H9 (cell line): Measurements from ENCODE around the gene FGR. TPM values are rescaled to one million over a fixed set of nuclear protein-coding genes. Genes with fewer than 3 reads are reported as not detected.

Experiments
- DNase-seq: peaks from one replicate; pipeline ENCODE4 v3.0.0-alpha.2; 2017
- H2AFZ ChIP-seq: one replicate; pipeline ENCODE4 v1.6.1; 2013; ENCODE audit warnings: mild to moderate bottlenecking, low read length, control low read depth, moderate library complexity
- H2AK5ac ChIP-seq: 2 replicates; pipeline ENCODE4 v1.6.1; 2013; ENCODE audit warnings: low read length, control low read depth, mixed read lengths; ENCODE audit not compliant: insufficient read length
- H2BK120ac ChIP-seq: one replicate; pipeline ENCODE4 v1.6.1; 2013; ENCODE audit warnings: low read depth, mild to moderate bottlenecking, low read length, control low read depth, inconsistent platforms; ENCODE audit not compliant: poor library complexity, severe bottlenecking
- H2BK12ac ChIP-seq: 2 replicates; pipeline ENCODE4 v1.6.1; 2013; ENCODE audit warnings: low read length, control low read depth, mixed read lengths, low read depth; ENCODE audit not compliant: insufficient read length
- H2BK15ac ChIP-seq: 2 replicates; pipeline ENCODE4 v1.6.1; 2013; ENCODE audit warnings: low read depth, low read length, control low read depth
- H2BK20ac ChIP-seq: one replicate; pipeline ENCODE4 v1.6.1; 2013; ENCODE audit warnings: low read depth, mild to moderate bottlenecking, low read length, control low read depth, inconsistent platforms; ENCODE audit not compliant: poor library complexity, severe bottlenecking
- H2BK5ac ChIP-seq: 2 replicates; pipeline ENCODE4 v1.6.1; 2013; ENCODE audit warnings: low read length, control low read depth, mixed read lengths; ENCODE audit not compliant: insufficient read length
- H3K14ac ChIP-seq: 2 replicates; pipeline ENCODE4 v1.6.1; 2013; ENCODE audit warnings: low read length, control low read depth; ENCODE audit not compliant: insufficient read depth
- H3K18ac ChIP-seq: 2 replicates; pipeline ENCODE4 v1.6.1; 2013; ENCODE audit warnings: low read depth, mild to moderate bottlenecking, mixed read lengths, low read length, control low read depth; ENCODE audit not compliant: insufficient read length
- H3K23ac ChIP-seq: 2 replicates; pipeline ENCODE4 v1.6.1; 2013; ENCODE audit warnings: low read length, control low read depth, mixed read lengths, low read depth; ENCODE audit not compliant: insufficient read length
- H3K23me2 ChIP-seq: 2 replicates; pipeline ENCODE4 v1.6.1; 2013; ENCODE audit warnings: low read depth, mild to moderate bottlenecking, mixed read lengths, low read length, control low read depth; ENCODE audit not compliant: insufficient read length, poor library complexity, severe bottlenecking
- H3K27ac ChIP-seq: 2 replicates; pipeline ENCODE4 v1.5.1; 2013; ENCODE audit warnings: low read length, control low read depth, mixed read lengths, low read depth; ENCODE audit not compliant: insufficient read length
- H3K27me3 ChIP-seq: 2 replicates; pipeline ENCODE4 v1.6.1; 2013; ENCODE audit warnings: low read length, control low read depth, inconsistent platforms; ENCODE audit not compliant: insufficient read depth
- H3K4ac ChIP-seq: 2 replicates; pipeline ENCODE4 v1.6.1; 2013; ENCODE audit warnings: low read depth, mild to moderate bottlenecking, control low read depth, inconsistent platforms, low read length, moderate library complexity
- H3K4me1 ChIP-seq: 2 replicates; pipeline ENCODE4 v1.6.1; 2013; ENCODE audit warnings: low read length, control low read depth, inconsistent platforms; ENCODE audit not compliant: insufficient read depth
- H3K4me2 ChIP-seq: 2 replicates; pipeline ENCODE4 v1.6.1; 2013; ENCODE audit warnings: low read length, control low read depth, mixed read lengths; ENCODE audit not compliant: insufficient read length, insufficient read depth
- H3K56ac ChIP-seq: 2 replicates; pipeline ENCODE4 v1.6.1; 2013; ENCODE audit warnings: low read depth, mild to moderate bottlenecking, mixed read lengths, low read length, control low read depth; ENCODE audit not compliant: insufficient read length
- H3K79me1 ChIP-seq: 2 replicates; pipeline ENCODE4 v1.6.1; 2013; ENCODE audit warnings: low read depth, mild to moderate bottlenecking, moderate library complexity, low read length, control low read depth, inconsistent platforms; ENCODE audit not compliant: insufficient read depth, poor library complexity, severe bottlenecking
- H3K79me2 ChIP-seq: 2 replicates; pipeline ENCODE4 v1.6.1; 2013; ENCODE audit warnings: low read length, control low read depth, inconsistent platforms; ENCODE audit not compliant: insufficient read depth
- H3K9ac ChIP-seq: 2 replicates; pipeline ENCODE4 v1.6.1; 2013; ENCODE audit warnings: low read length, control low read depth, mixed read lengths; ENCODE audit not compliant: insufficient read length; ENCODE audit errors: extremely low read depth
- H3K9me3 ChIP-seq: one replicate; pipeline ENCODE4 v1.6.1; 2013; ENCODE audit warnings: low read depth, low read length, inconsistent platforms; ENCODE audit not compliant: control insufficient read depth
- H3T11ph ChIP-seq: one replicate; pipeline ENCODE4 v1.6.1; 2013; ENCODE audit warnings: mild to moderate bottlenecking, low read length, control low read depth, inconsistent platforms
- H4K20me1 ChIP-seq: one replicate; pipeline ENCODE4 v1.6.1; 2013; ENCODE audit not compliant: control insufficient read depth, insufficient read length, insufficient read depth
- H4K5ac ChIP-seq: 2 replicates; pipeline ENCODE4 v1.6.1; 2013; ENCODE audit warnings: low read depth, mild to moderate bottlenecking, mixed read lengths, low read length, control low read depth; ENCODE audit not compliant: insufficient read length
- H4K8ac ChIP-seq: replicated peaks from 2 replicates; pipeline ENCODE4 v1.6.1; 2013; ENCODE audit warnings: low read length, control low read depth, mixed read lengths, low read depth; ENCODE audit not compliant: insufficient read length
- H4K91ac ChIP-seq: 2 replicates; pipeline ENCODE4 v1.6.1; 2013; ENCODE audit warnings: low read depth, mild to moderate bottlenecking, moderate library complexity, mixed read lengths, low read length, control low read depth; ENCODE audit not compliant: insufficient read length
- H3K27ac Mint-ChIP-seq, 3 experiments: 2 replicates in 2 of 3; 3 replicates in 1 of 3; pipeline ENCODE4 v1.8.0; 2020 to 2021; ENCODE audit warnings: mixed read lengths in 3 of 3, mild to moderate bottlenecking in 1 of 3, moderate library complexity in 1 of 3
- H3K27me3 Mint-ChIP-seq: 2 replicates; pipeline ENCODE4 v1.8.0; 2021; ENCODE audit warnings: low read depth, mild to moderate bottlenecking, moderate library complexity, mixed read lengths
- H3K36me3 Mint-ChIP-seq, 3 experiments: 2 replicates in 2 of 3; 3 replicates in 1 of 3; pipeline ENCODE4 v1.8.0; 2020 to 2021; ENCODE audit warnings: low read depth in 3 of 3, mixed read lengths in 3 of 3; ENCODE audit not compliant: insufficient read depth in 1 of 3
- H3K4me1 Mint-ChIP-seq, 2 experiments: 2 replicates each; pipeline ENCODE4 v1.8.0; 2020; ENCODE audit warnings: mixed read lengths in 2 of 2
- H3K4me3 Mint-ChIP-seq, 2 experiments: 2 replicates in 1 of 2; 3 replicates in 1 of 2; pipeline ENCODE4 v1.8.0; 2020 to 2021; ENCODE audit warnings: mild to moderate bottlenecking in 2 of 2, mixed read lengths in 2 of 2, moderate library complexity in 1 of 2
- H3K9me3 Mint-ChIP-seq, 2 experiments: 2 replicates in 1 of 2; 3 replicates in 1 of 2; pipeline ENCODE4 v1.8.0; 2020; ENCODE audit warnings: mild to moderate bottlenecking in 2 of 2, mixed read lengths in 2 of 2, moderate library complexity in 1 of 2
- CTCF ChIP-seq: fragments of 200-600 bp; sonication (generic); conservative IDR thresholded peaks from 3 replicates; pipeline ENCODE4 v1.8.0; 2021; ENCODE audit warnings: antibody characterized with exemption, mild to moderate bottlenecking
- WGBS: extraction: QIAGEN DNeasy Blood & Tissue Kit; methylation state at CpG from one replicate; pipeline ENCODE4 v1.1.7; 2013; ENCODE audit warnings: missing lambda C conversion rate, low lambda C conversion rate, mixed read lengths; ENCODE audit not compliant: insufficient read length; ENCODE audit errors: extremely low coverage; 5-methylcytosine and 5-hydroxymethylcytosine counted together
- total RNA-seq: library from RNA; stranded (reverse); gene quantifications from 2 replicates; pipeline ENCODE4 v1.2.1, GENCODE V29; 2021

FGR gene
- total RNA-seq, 1 experiment from 2014 or later, result not detected

GRCh38 chr1:27623327-27624212 lies 11.4 kb downstream of the FGR start:
- no peaks in the 10 kb centered on the region for H3K36me3 Mint-ChIP-seq
- no peaks in the 10 kb centered on the region for H3K79me1 ChIP-seq
- H3K23me2 ChIP-seq, result no peaks in the 10 kb centered on the region
- no peak overlapping the region for H3K56ac ChIP-seq
- H3K27ac Mint-ChIP-seq, result peak overlapping the region in 1 of 3 experiments; percentile 21; a peak in 1 of 7 replicates
- peaks cover 6% of the 10 kb centered on the region; the same call in 1 of the 2 replicates for H3K4me1 ChIP-seq
- no peak overlapping the region for H4K5ac ChIP-seq
- H2BK12ac ChIP-seq, result no peak overlapping the region
- H3K18ac ChIP-seq, result peak overlapping the region; percentile 11
- H3K4me2 ChIP-seq, result no peak overlapping the region
- H2AFZ ChIP-seq, result no peak overlapping the region
- H3K9me3 Mint-ChIP-seq, result no peaks in the 10 kb centered on the region; a peak in 1 of 5 replicates
- H3K9me3 ChIP-seq, result no peaks in the 10 kb centered on the region
- WGBS, result no CpG with 5 or more reads among the region's 13 CpGs
- no peak overlapping the region for H3K4me3 Mint-ChIP-seq
- H2BK15ac ChIP-seq, result no peak overlapping the region
- H4K20me1 ChIP-seq, result no peaks in the 10 kb centered on the region
- peaks cover 13 to 14% of the 10 kb centered on the region in 2 experiments for H3K4me1 Mint-ChIP-seq
- H3T11ph ChIP-seq, result no peak overlapping the region
- peaks cover 2% of the 10 kb centered on the region; the same call in 1 of the 2 replicates for H3K27me3 Mint-ChIP-seq
- TF ChIP-seq CTCF, result no peak
- no peak overlapping the region for H3K27ac ChIP-seq
- H4K8ac ChIP-seq, result no peak overlapping the region
- no peaks in the 10 kb centered on the region for H3K79me2 ChIP-seq
- no peak overlapping the region for H2BK120ac ChIP-seq
- H2AK5ac ChIP-seq, result no peak overlapping the region
- no peak overlapping the region for H3K9ac ChIP-seq
- H3K23ac ChIP-seq, result no peak overlapping the region
- no peak overlapping the region for H2BK20ac ChIP-seq
- no peak overlapping the region; the same call in 1 of the 2 replicates for H3K14ac ChIP-seq
- H2BK5ac ChIP-seq, result no peak overlapping the region
- no peak overlapping the region for H3K4ac ChIP-seq
- no peak for DNase-seq
- H4K91ac ChIP-seq, result peak overlapping the region; percentile 32
- no peaks in the 10 kb centered on the region for H3K27me3 ChIP-seq
